Measurements from ENCODE around the gene WARS2.
"Not testable (repeated sequence)": the region's sequence is repeated elsewhere in the genome, so short reads cannot be mapped to it uniquely, and the experiment has no call there.

The WARS2 gene

GRCh38 chr1:119140177-119141019 is at the start of gene WARS2:
Gene WARS2, minus strand, starts transcription at chr1:119140653. Its CDS starts 9 bp downstream, at chr1:119140644.
- DNase-seq, result peak; percentile 95

- DNase-seq, result no peak
Observed at GRCh38 chr1:119188926-119189325, 48.5 kb upstream of the WARS2 start.

- no peak for DNase-seq
Observed at GRCh38 chr1:119187416-119187815, 47.0 kb upstream of the WARS2 start.

- no peak for DNase-seq
Observed at GRCh38 chr1:119186471-119186870, 46.0 kb upstream of the WARS2 start.

- no peak for DNase-seq
Observed at GRCh38 chr1:119184972-119185371, 44.5 kb upstream of the WARS2 start.

GRCh38 chr1:119181218-119181617 is 40.8 kb upstream of the WARS2 start:
- no peak for DNase-seq

- no peak for DNase-seq
Observed at GRCh38 chr1:119179051-119179450, 38.6 kb upstream of the WARS2 start.

- not testable (repeated sequence) for DNase-seq
Observed at GRCh38 chr1:119172927-119173326, 32.5 kb upstream of the WARS2 start.

- not testable (repeated sequence) for DNase-seq
Observed at GRCh38 chr1:119171381-119172010, 31.0 kb upstream of the WARS2 start.

GRCh38 chr1:119163396-119163795 is 22.9 kb upstream of the WARS2 start:
- DNase-seq, result no peak

- no peak for DNase-seq
Observed at GRCh38 chr1:119160866-119161265, 20.4 kb upstream of the WARS2 start.

- no peak for DNase-seq
Observed at GRCh38 chr1:119160409-119160808, 20.0 kb upstream of the WARS2 start.

GRCh38 chr1:119159966-119160365 is 19.5 kb upstream of the WARS2 start:
- DNase-seq, result no peak

- DNase-seq, result no peak
Observed at GRCh38 chr1:119159111-119159510, 18.7 kb upstream of the WARS2 start.

- DNase-seq, result not testable (repeated sequence)
Observed at GRCh38 chr1:119156761-119157160, 16.3 kb upstream of the WARS2 start.

- DNase-seq, result not testable (repeated sequence)
Observed at GRCh38 chr1:119155069-119155468, 14.6 kb upstream of the WARS2 start.

GRCh38 chr1:119150150-119150549 is 9.7 kb upstream of the WARS2 start:
- DNase-seq, result no peak

- DNase-seq, result no peak
Observed at GRCh38 chr1:119147661-119148090, 7.2 kb upstream of the WARS2 start.

GRCh38 chr1:119146466-119146865 is 6.0 kb upstream of the WARS2 start:
- DNase-seq, result no peak

- DNase-seq, result no peak
Observed at GRCh38 chr1:119144813-119145212, 4.4 kb upstream of the WARS2 start.

- no peak for DNase-seq
Observed at GRCh38 chr1:119143706-119144105, 3.3 kb upstream of the WARS2 start.

- DNase-seq, result no peak
Observed at GRCh38 chr1:119141660-119142059, 1.2 kb upstream of the WARS2 start.

- DNase-seq, result peak; percentile 48
Observed at GRCh38 chr1:119141020-119141424, 569 bp upstream of the WARS2 start.

GRCh38 chr1:119139857-119140176 is 636 bp downstream of the WARS2 start:
- no peak for DNase-seq
